WTC11 (cell line): ENCODE measurements around the gene LRRC7. TPM values are rescaled to one million over a fixed set of nuclear protein-coding genes. Genes with fewer than 3 reads are reported as not detected.

Experiments
- ATAC-seq: fragments of 200-7000 bp; cut with Tn5 transposase; 2 replicates; pipeline ENCODE4 v1.10.0; 2021; ENCODE audit warnings: mild to moderate bottlenecking, moderate library complexity
- CTCF ChIA-PET: fragments of 300-600 bp; sonication (Branson Sonifier 250); formaldehyde crosslinking; loops from one replicate; lab custom pipeline; 2021; ENCODE audit warnings: antibody characterized with exemption; lab: Charles Lee
- POLR2A ChIA-PET: fragments of 350-600 bp; sonication (Branson Sonifier 250); formaldehyde crosslinking; loops from one replicate; lab custom pipeline; 2021; ENCODE audit warnings: antibody characterized with exemption; lab: Charles Lee
- DNase-seq: peaks from one replicate; pipeline ENCODE4 v3.0.0; 2021; ENCODE audit warnings: low spot score
- H3K27ac Mint-ChIP-seq: 2 replicates; pipeline ENCODE4 v1.8.0; 2021; ENCODE audit warnings: mixed read lengths
- H3K27me3 Mint-ChIP-seq: 2 replicates; pipeline ENCODE4 v1.8.0; 2021; ENCODE audit warnings: low read depth, mild to moderate bottlenecking, moderate library complexity, mixed read lengths
- H3K36me3 Mint-ChIP-seq: 2 replicates; pipeline ENCODE4 v1.8.0; 2021; ENCODE audit warnings: mixed read lengths
- H3K4me1 Mint-ChIP-seq: 2 replicates; pipeline ENCODE4 v1.8.0; 2022; ENCODE audit warnings: mixed read lengths
- H3K4me3 Mint-ChIP-seq: 2 replicates; pipeline ENCODE4 v1.8.0; 2021; ENCODE audit warnings: mild to moderate bottlenecking, moderate library complexity, mixed read lengths
- H3K9me3 Mint-ChIP-seq: 2 replicates; pipeline ENCODE4 v1.8.0; 2021; ENCODE audit warnings: mixed read lengths
- E2F1 ChIP-seq: sonication (generic); formaldehyde crosslinking; IDR thresholded peaks from 2 replicates; pipeline ENCODE4 v1.8.0; 2022; ENCODE audit warnings: mild to moderate bottlenecking, missing genetic modification reagents
- ETV6 ChIP-seq: sonication (generic); formaldehyde crosslinking; IDR thresholded peaks from 2 replicates; pipeline ENCODE4 v1.8.1; 2022; ENCODE audit warnings: mild to moderate bottlenecking, missing genetic modification reagents
- FOXP1 ChIP-seq: sonication (generic); formaldehyde crosslinking; IDR thresholded peaks from 2 replicates; pipeline ENCODE4 v1.8.0; 2022; ENCODE audit warnings: missing genetic modification reagents, mild to moderate bottlenecking, moderate library complexity, borderline replicate concordance
- KAT7 ChIP-seq: sonication (generic); formaldehyde crosslinking; IDR thresholded peaks from 2 replicates; pipeline ENCODE4 v1.8.1; 2023; ENCODE audit warnings: missing genetic modification reagents, mild to moderate bottlenecking, borderline replicate concordance
- MYBL2 ChIP-seq: sonication (generic); formaldehyde crosslinking; IDR thresholded peaks from 2 replicates; pipeline ENCODE4 v1.8.1; 2023; ENCODE audit warnings: mild to moderate bottlenecking, moderate library complexity, missing genetic modification reagents
- NR2C2 ChIP-seq: sonication (generic); formaldehyde crosslinking; IDR thresholded peaks from 2 replicates; pipeline ENCODE4 v1.8.0; 2022; ENCODE audit warnings: mild to moderate bottlenecking, missing genetic modification reagents
- NR3C1 ChIP-seq: sonication (generic); formaldehyde crosslinking; conservative IDR thresholded peaks from 2 replicates; pipeline ENCODE4 v1.8.1; 2023; ENCODE audit warnings: low read depth, mild to moderate bottlenecking, missing genetic modification reagents
- PRDM15 ChIP-seq: sonication (generic); formaldehyde crosslinking; IDR thresholded peaks from 2 replicates; pipeline ENCODE4 v1.8.0; 2022; ENCODE audit warnings: missing genetic modification reagents
- SP1 ChIP-seq: sonication (generic); formaldehyde crosslinking; conservative IDR thresholded peaks from 2 replicates; pipeline ENCODE4 v1.8.1; 2022; ENCODE audit warnings: missing genetic modification reagents
- TEAD4 ChIP-seq: sonication (generic); formaldehyde crosslinking; IDR thresholded peaks from 2 replicates; pipeline ENCODE4 v1.8.0; 2022; ENCODE audit warnings: mild to moderate bottlenecking, missing genetic modification reagents
- USF2 ChIP-seq: sonication (generic); formaldehyde crosslinking; IDR thresholded peaks from 2 replicates; pipeline ENCODE4 v1.8.1; 2023; ENCODE audit warnings: mild to moderate bottlenecking, missing genetic modification reagents, moderate library complexity
- ZNF232 ChIP-seq: sonication (generic); formaldehyde crosslinking; IDR thresholded peaks from 2 replicates; pipeline ENCODE4 v1.8.0; 2022; ENCODE audit warnings: mild to moderate bottlenecking, missing genetic modification reagents
- ZNF423 ChIP-seq: fragments of 250-450 bp; sonication (Bioruptor Pico); IDR thresholded peaks from 2 replicates; pipeline ENCODE4 v2.1.2; 2022; ENCODE audit warnings: mild to moderate bottlenecking, moderate library complexity
- ZNF671 ChIP-seq: fragments of 250-450 bp; sonication (Bioruptor Pico); IDR thresholded peaks from 2 replicates; pipeline ENCODE4 v1.8.0; 2021; ENCODE audit warnings: mild to moderate bottlenecking
- total RNA-seq: library from RNA; stranded (reverse); gene quantifications from 3 replicates; pipeline ENCODE4 v1.2.3, GENCODE V29; 2021
- TF ChIP-seq, protein P1 (sequence below): sonication (generic); formaldehyde crosslinking; IDR thresholded peaks from 2 replicates; pipeline ENCODE4 v1.8.0; 2022; ENCODE audit warnings: mild to moderate bottlenecking, missing genetic modification reagents
- TF ChIP-seq, protein P2 (sequence below): fragments of 200-600 bp; IDR thresholded peaks from 2 replicates; pipeline ENCODE4 v1.8.0; 2022; ENCODE audit warnings: antibody characterized with exemption
- TF ChIP-seq, protein P3 (sequence below): sonication (generic); formaldehyde crosslinking; IDR thresholded peaks from 2 replicates; pipeline ENCODE4 v1.8.1; 2023; ENCODE audit warnings: mild to moderate bottlenecking, missing genetic modification reagents, moderate library complexity
- TF ChIP-seq, protein P4 (sequence below): sonication (generic); formaldehyde crosslinking; conservative IDR thresholded peaks from 2 replicates; pipeline ENCODE4 v1.8.1; 2022; ENCODE audit warnings: mild to moderate bottlenecking, missing genetic modification reagents
- TF ChIP-seq, protein P5 (sequence below): sonication (generic); formaldehyde crosslinking; IDR thresholded peaks from 2 replicates; pipeline ENCODE4 v1.8.0; 2022; ENCODE audit warnings: mild to moderate bottlenecking, missing genetic modification reagents
- TF ChIP-seq, protein P6 (sequence below): sonication (generic); formaldehyde crosslinking; IDR thresholded peaks from 2 replicates; pipeline ENCODE4 v1.8.0; 2022; ENCODE audit warnings: mild to moderate bottlenecking, missing genetic modification reagents

The LRRC7 gene
- total RNA-seq, 1 experiment from 2014 or later: not detected

GRCh38 chr1:70153739-70154138 is 586.0 kb downstream of the LRRC7 start:
- no peaks in the 10 kb centered on the region for H3K9me3 Mint-ChIP-seq
- H3K27me3 Mint-ChIP-seq: no peaks in the 10 kb centered on the region
- ATAC-seq (no peak), DNase-seq (no peak)
- no peak overlapping the region for H3K4me3 Mint-ChIP-seq
- no peak overlapping the region for H3K27ac Mint-ChIP-seq
- ChIA-PET CTCF (interaction anchor here (0.6 to 0.7 kb wide), 2 partner anchors 48 to 61 kb away, joined by 3 to 4 read pairs; no protein-coding TSS in a partner anchor), POLR2A (no interaction called here)
- TF ChIP-seq KAT7: no peak
- no peak for TF ChIP-seq TEAD4 (CRISPR knock-in tag)
- TF ChIP-seq, protein P1, sequence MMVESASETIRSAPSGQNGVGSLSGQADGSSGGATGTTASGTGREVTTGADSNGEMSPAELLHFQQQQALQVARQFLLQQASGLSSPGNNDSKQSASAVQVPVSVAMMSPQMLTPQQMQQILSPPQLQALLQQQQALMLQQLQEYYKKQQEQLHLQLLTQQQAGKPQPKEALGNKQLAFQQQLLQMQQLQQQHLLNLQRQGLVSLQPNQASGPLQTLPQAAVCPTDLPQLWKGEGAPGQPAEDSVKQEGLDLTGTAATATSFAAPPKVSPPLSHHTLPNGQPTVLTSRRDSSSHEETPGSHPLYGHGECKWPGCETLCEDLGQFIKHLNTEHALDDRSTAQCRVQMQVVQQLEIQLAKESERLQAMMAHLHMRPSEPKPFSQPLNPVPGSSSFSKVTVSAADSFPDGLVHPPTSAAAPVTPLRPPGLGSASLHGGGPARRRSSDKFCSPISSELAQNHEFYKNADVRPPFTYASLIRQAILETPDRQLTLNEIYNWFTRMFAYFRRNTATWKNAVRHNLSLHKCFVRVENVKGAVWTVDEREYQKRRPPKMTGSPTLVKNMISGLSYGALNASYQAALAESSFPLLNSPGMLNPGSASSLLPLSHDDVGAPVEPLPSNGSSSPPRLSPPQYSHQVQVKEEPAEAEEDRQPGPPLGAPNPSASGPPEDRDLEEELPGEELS (CRISPR knock-in tag): no peak
- TF ChIP-seq FOXP1 (CRISPR knock-in tag): no peak
- TF ChIP-seq, protein P2, sequence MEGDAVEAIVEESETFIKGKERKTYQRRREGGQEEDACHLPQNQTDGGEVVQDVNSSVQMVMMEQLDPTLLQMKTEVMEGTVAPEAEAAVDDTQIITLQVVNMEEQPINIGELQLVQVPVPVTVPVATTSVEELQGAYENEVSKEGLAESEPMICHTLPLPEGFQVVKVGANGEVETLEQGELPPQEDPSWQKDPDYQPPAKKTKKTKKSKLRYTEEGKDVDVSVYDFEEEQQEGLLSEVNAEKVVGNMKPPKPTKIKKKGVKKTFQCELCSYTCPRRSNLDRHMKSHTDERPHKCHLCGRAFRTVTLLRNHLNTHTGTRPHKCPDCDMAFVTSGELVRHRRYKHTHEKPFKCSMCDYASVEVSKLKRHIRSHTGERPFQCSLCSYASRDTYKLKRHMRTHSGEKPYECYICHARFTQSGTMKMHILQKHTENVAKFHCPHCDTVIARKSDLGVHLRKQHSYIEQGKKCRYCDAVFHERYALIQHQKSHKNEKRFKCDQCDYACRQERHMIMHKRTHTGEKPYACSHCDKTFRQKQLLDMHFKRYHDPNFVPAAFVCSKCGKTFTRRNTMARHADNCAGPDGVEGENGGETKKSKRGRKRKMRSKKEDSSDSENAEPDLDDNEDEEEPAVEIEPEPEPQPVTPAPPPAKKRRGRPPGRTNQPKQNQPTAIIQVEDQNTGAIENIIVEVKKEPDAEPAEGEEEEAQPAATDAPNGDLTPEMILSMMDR: no peak
- TF ChIP-seq, protein P3, sequence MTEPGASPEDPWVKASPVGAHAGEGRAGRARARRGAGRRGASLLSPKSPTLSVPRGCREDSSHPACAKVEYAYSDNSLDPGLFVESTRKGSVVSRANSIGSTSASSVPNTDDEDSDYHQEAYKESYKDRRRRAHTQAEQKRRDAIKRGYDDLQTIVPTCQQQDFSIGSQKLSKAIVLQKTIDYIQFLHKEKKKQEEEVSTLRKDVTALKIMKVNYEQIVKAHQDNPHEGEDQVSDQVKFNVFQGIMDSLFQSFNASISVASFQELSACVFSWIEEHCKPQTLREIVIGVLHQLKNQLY: no peak
- TF ChIP-seq, protein P4, sequence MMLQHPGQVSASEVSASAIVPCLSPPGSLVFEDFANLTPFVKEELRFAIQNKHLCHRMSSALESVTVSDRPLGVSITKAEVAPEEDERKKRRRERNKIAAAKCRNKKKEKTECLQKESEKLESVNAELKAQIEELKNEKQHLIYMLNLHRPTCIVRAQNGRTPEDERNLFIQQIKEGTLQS: no peak
- TF ChIP-seq, protein P5, sequence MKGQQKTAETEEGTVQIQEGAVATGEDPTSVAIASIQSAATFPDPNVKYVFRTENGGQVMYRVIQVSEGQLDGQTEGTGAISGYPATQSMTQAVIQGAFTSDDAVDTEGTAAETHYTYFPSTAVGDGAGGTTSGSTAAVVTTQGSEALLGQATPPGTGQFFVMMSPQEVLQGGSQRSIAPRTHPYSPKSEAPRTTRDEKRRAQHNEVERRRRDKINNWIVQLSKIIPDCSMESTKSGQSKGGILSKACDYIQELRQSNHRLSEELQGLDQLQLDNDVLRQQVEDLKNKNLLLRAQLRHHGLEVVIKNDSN: no peak
- no peak for TF ChIP-seq PRDM15
- TF ChIP-seq NR2C2 (CRISPR knock-in tag): no peak
- TF ChIP-seq NR3C1: no peak
- no peak for TF ChIP-seq E2F1
- TF ChIP-seq MYBL2 (CRISPR knock-in tag): no peak
- TF ChIP-seq ZNF423 (CRISPR knock-in tag): no peak
- TF ChIP-seq USF2 (CRISPR knock-in tag): no peak
- TF ChIP-seq ZNF232 (CRISPR knock-in tag): no peak
- TF ChIP-seq ZNF671 (CRISPR knock-in tag): no peak
- TF ChIP-seq, protein P6, sequence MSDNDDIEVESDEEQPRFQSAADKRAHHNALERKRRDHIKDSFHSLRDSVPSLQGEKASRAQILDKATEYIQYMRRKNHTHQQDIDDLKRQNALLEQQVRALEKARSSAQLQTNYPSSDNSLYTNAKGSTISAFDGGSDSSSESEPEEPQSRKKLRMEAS (CRISPR knock-in tag): no peak
- TF ChIP-seq ETV6 (CRISPR knock-in tag): no peak
- TF ChIP-seq SP1 (CRISPR knock-in tag): no peak
- H3K4me1 Mint-ChIP-seq: no peaks in the 10 kb centered on the region
- H3K36me3 Mint-ChIP-seq: 0 out of 2 replicates have a peak, but pooled peaks cover 2% of the 10 kb centered on the region
